ENCODE results near the gene CACNB1. TPM values are rescaled to one million over a fixed set of nuclear protein-coding genes. Genes with fewer than 3 reads are reported as not detected.

CACNB1 gene
- polyA plus RNA-seq, 1 donor: 259 TPM

- DNase-seq: peak; percentile 65
These were observed 28.7 kb upstream of the CACNB1 start for GRCh38 chr17:39225959-39226683.

GRCh38 chr17:39225308-39225958, 28.0 kb upstream of the CACNB1 start, which contains the start of gene STAC2:
Gene STAC2 (minus strand): TSS chr17:39225945. CDS start chr17:39225502, 443 bp downstream.
- DNase-seq: no peak

GRCh38 chr17:39224778-39225307, 27.4 kb upstream of the CACNB1 start:
- DNase-seq: no peak

- no peak for DNase-seq
These were observed 26.7 kb upstream of the CACNB1 start for GRCh38 chr17:39223907-39224777.

- no peak for DNase-seq
These were observed 25.7 kb upstream of the CACNB1 start for GRCh38 chr17:39222866-39223834.

- no peak for DNase-seq
These were observed 24.7 kb upstream of the CACNB1 start for GRCh38 chr17:39222151-39222550.

GRCh38 chr17:39221572-39221971, 24.1 kb upstream of the CACNB1 start:
- DNase-seq: no peak

GRCh38 chr17:39219647-39220154, 22.2 kb upstream of the CACNB1 start:
- no peak for DNase-seq

- no peak for DNase-seq
These were observed 21.4 kb upstream of the CACNB1 start for GRCh38 chr17:39218906-39219305.

GRCh38 chr17:39217734-39218369, 20.4 kb upstream of the CACNB1 start:
- DNase-seq: no peak

- DNase-seq: no peak
These were observed 16.4 kb upstream of the CACNB1 start for GRCh38 chr17:39213852-39214251.

GRCh38 chr17:39212841-39213480, 15.5 kb upstream of the CACNB1 start:
- no peak for DNase-seq

GRCh38 chr17:39212195-39212810, 14.8 kb upstream of the CACNB1 start:
- DNase-seq: no peak

- no peak for DNase-seq
These were observed 12.6 kb upstream of the CACNB1 start for GRCh38 chr17:39210093-39210434.

GRCh38 chr17:39209317-39210092, 12.0 kb upstream of the CACNB1 start:
- peak; percentile 64 for DNase-seq

GRCh38 chr17:39208893-39209292, 11.4 kb upstream of the CACNB1 start:
- DNase-seq: no peak

- no peak for DNase-seq
These were observed 10.7 kb upstream of the CACNB1 start for GRCh38 chr17:39208136-39208535.

GRCh38 chr17:39205112-39205526, 7.7 kb upstream of the CACNB1 start:
- DNase-seq: no peak

GRCh38 chr17:39204245-39204644, 6.8 kb upstream of the CACNB1 start:
- DNase-seq: no peak

Measured in hindlimb muscle (tissue), 1 donor.